Measurements from ENCODE around the gene HNF4A. TPM values are rescaled to one million over a fixed set of nuclear protein-coding genes. Genes with fewer than 3 reads are reported as not detected.

Gene HNF4A
- total and polyA plus RNA-seq, 2 of the 13 experiments (the other 11 are each of a cell fraction or from before 2014, with no cell fraction given) = 80.9 to 169 TPM

GRCh38 chr20:44461142-44461802 is 105.8 kb downstream of the HNF4A start (continued):
- TF ChIP-seq E2F5 (CRISPR knock-in tag; conservative IDR thresholded peaks at IDR 0.05) (no peak), SALL1 (CRISPR knock-in tag; IDR thresholded peaks at IDR 0.05) (peak; percentile 67), ZNF3 (CRISPR knock-in tag; IDR thresholded peaks at IDR 0.05) (no peak), STAT5B (CRISPR knock-in tag; IDR thresholded peaks at IDR 0.05) (no peak), MIER2 (CRISPR knock-in tag; IDR thresholded peaks at IDR 0.05) (no peak), U2AF2 (IDR thresholded peaks at IDR 0.05; ENCODE audit: low read depth, low read length) (no peak), ZNF841 (CRISPR knock-in tag; IDR thresholded peaks at IDR 0.05; ENCODE audit: borderline replicate concordance) (no peak), ZNF777 (CRISPR knock-in tag; IDR thresholded peaks at IDR 0.05) (no peak), SMAD3 (CRISPR knock-in tag; IDR thresholded peaks at IDR 0.05) (peak; percentile 49; the same call in 1 of the 2 replicates), RFX3 (CRISPR knock-in tag; IDR thresholded peaks at IDR 0.05) (no peak), FUBP1 (CRISPR knock-in tag; IDR thresholded peaks at IDR 0.05; ENCODE audit: borderline replicate concordance) (no peak), NR0B2 (CRISPR knock-in tag; IDR thresholded peaks at IDR 0.05) (no peak), ZNF274 (CRISPR knock-in tag; IDR thresholded peaks at IDR 0.05) (no peak), CENPT (CRISPR knock-in tag; IDR thresholded peaks at IDR 0.05; ENCODE audit: low read depth) (no peak), ARID5B (CRISPR knock-in tag; IDR thresholded peaks at IDR 0.05) (peak; percentile 77; the same call in 1 of the 2 replicates), ZNF737 (CRISPR knock-in tag; IDR thresholded peaks at IDR 0.05; ENCODE audit: borderline replicate concordance) (no peak), RFXANK (CRISPR knock-in tag; IDR thresholded peaks at IDR 0.05) (no peak), KLF11 (CRISPR knock-in tag; IDR thresholded peaks at IDR 0.05) (no peak), CCDC6 (CRISPR knock-in tag; IDR thresholded peaks at IDR 0.05) (no peak), DNMT3B (CRISPR knock-in tag; conservative IDR thresholded peaks at IDR 0.05) (peak; percentile 86), KLF13 (CRISPR knock-in tag; IDR thresholded peaks at IDR 0.05) (no peak)
